Kidney (tissue), 14 donors: ENCODE data around the gene CADPS2. TPM values are rescaled to one million over a fixed set of nuclear protein-coding genes. Genes with fewer than 3 reads are reported as not detected.

Experiments
- DNase-seq, 5 donors: peaks; one replicate each; pipeline ENCODE4 v3.0.0-alpha.2; 2013 to 2020
- FAIRE-seq: peaks from 2 replicates; lab custom pipeline; 2012; peaks lifted over from hg19 to GRCh38; lab: Jason Lieb, UNC
- H3K27ac ChIP-seq, 2 donors: one replicate each; pipeline ENCODE4 v1.7.0; 2013; ENCODE audit warnings: low read depth in 2 of 2, low read length in 2 of 2, inconsistent platforms in 1 of 2
- H3K27me3 ChIP-seq: one replicate; pipeline ENCODE4 v1.7.1; 2013; ENCODE audit warnings: low read length, inconsistent platforms; ENCODE audit not compliant: control insufficient read depth, insufficient read depth
- H3K36me3 ChIP-seq, 3 donors: one replicate each; pipeline versions ENCODE4 v1.7.0 to v1.7.1; 2013; ENCODE audit warnings: low read length in 3 of 3, control low read depth in 1 of 3, inconsistent platforms in 1 of 3; ENCODE audit not compliant: insufficient read depth in 3 of 3, control insufficient read depth in 2 of 3
- H3K4me1 ChIP-seq, 3 donors: one replicate each; pipeline versions ENCODE4 v1.7.0 to v1.7.1; 2013; ENCODE audit warnings: low read length in 3 of 3, inconsistent platforms in 1 of 3, low read depth in 1 of 3; ENCODE audit not compliant: control insufficient read depth in 2 of 3, insufficient read depth in 2 of 3
- H3K4me3 ChIP-seq, 3 donors: one replicate each; pipeline versions ENCODE4 v1.7.0 to v1.8.1; 2013; ENCODE audit warnings: low read length in 3 of 3, control low read depth in 1 of 3, inconsistent platforms in 1 of 3
- H3K9ac ChIP-seq, 3 donors: one replicate each; pipeline versions ENCODE4 v1.7.0 to v1.7.1; 2013; ENCODE audit warnings: low read length in 3 of 3, control low read depth in 1 of 3, inconsistent platforms in 1 of 3
- H3K9me3 ChIP-seq, 3 donors: one replicate each; pipeline versions ENCODE4 v1.7.0 to v1.7.1; 2013; ENCODE audit warnings: low read length in 3 of 3, control low read depth in 1 of 3, inconsistent platforms in 1 of 3; ENCODE audit not compliant: control insufficient read depth in 2 of 3, insufficient read depth in 1 of 3
- CTCF ChIP-seq: IDR thresholded peaks from 3 replicates; pipeline ENCODE4 v1.5.1; 2012; ENCODE audit warnings: mild to moderate bottlenecking, moderate library complexity, borderline replicate concordance; ENCODE audit not compliant: insufficient read depth; ENCODE audit errors: extremely low read depth
- intact Hi-C: fragments of 100-400 bp; cut with DNase I; formaldehyde crosslinking; loops from one replicate; pipeline ENCODE4 v1.11.1; 2022
- polyA plus RNA-seq: library from polyadenylated mRNA; stranded (reverse); fragments of 350-450 nt; fragmentation: Illumina TruSeq; extraction: RNeasy Lipid Tissue Mini Kit (QIAGEN cat#74804); gene quantifications from one replicate; pipeline ENCODE4 v1.2.3, GENCODE V29; 2014; ENCODE audit warnings: low read depth, low replicate concordance; ENCODE audit not compliant: insufficient read depth
- total RNA-seq: library from RNA; stranded (reverse); fragmentation: NEBNext Ultra II Directional; extraction: Animal tissue kit (Norgen Biotek cat#: 25700); gene quantifications from one replicate; pipeline ENCODE4 v1.2.1, GENCODE V29; 2021
- donor health status: control.
- donor health status: control.
- donor health status: control.
- donor health status: control.
- donor health status: control.
- donor health status: DM: yes; HTN: yes; CAD: no.
- donor health status: Normal renal cell carcinoma (clear cell type).

CADPS2 gene
- total and polyA plus RNA-seq, 2 donors from 2014 or later, result 33.0 to 39.9 TPM

GRCh38 chr7:122304996-122305421 lies 581.3 kb downstream of the CADPS2 start:
- DNase-seq (peak in 2 of 5 donors; percentile 20 to 38), FAIRE-seq (no peak)
- Histone ChIP-seq H3K9ac (no peak overlapping the region), H3K4me3 (no peak overlapping the region), H3K27me3 (peaks cover 78% of the 10 kb centered on the region), H3K27ac (no peak overlapping the region), H3K4me1 (peaks cover 0 to 7% (median 0%) of the 10 kb centered on the region in 3 donors), H3K9me3 (no peaks in the 10 kb centered on the region), H3K36me3 (no peaks in the 10 kb centered on the region)
- intact Hi-C loops, result no loop called here
- TF ChIP-seq CTCF, result no peak

- peak in 4 of 5 donors; percentile 28 to 62 (median 47) for DNase-seq
- peaks cover 0 to 7% (median 0%) of the 10 kb centered on the region in 3 donors for H3K4me1 ChIP-seq
- intact Hi-C loops, result no loop called here
These were observed 581.8 kb downstream of the CADPS2 start, which contains the start of gene FEZF1 for GRCh38 chr7:122304319-122304975. FEZF1 (minus strand) TSS chr7:122304750; CDS start chr7:122304437, 313 bp downstream.

GRCh38 chr7:122303531-122304318 lies 582.5 kb downstream of the CADPS2 start:
- DNase-seq, result peak in 4 of 5 donors; percentile 48 to 55 (median 49)
- Histone ChIP-seq H3K9ac (no peak overlapping the region), H3K9me3 (no peaks in the 10 kb centered on the region), H3K36me3 (no peaks in the 10 kb centered on the region), H3K4me1 (peaks cover 0 to 7% (median 0%) of the 10 kb centered on the region in 3 donors), H3K27me3 (peaks cover 76% of the 10 kb centered on the region), H3K4me3 (no peak overlapping the region), H3K27ac (no peak overlapping the region)
- intact Hi-C loops, result no loop called here
- FAIRE-seq, result no peak
- TF ChIP-seq CTCF, result no peak

More at GRCh38 chr7:122304319-122304975, 581.8 kb downstream of the CADPS2 start, which contains the start of gene FEZF1:
- H3K27me3 ChIP-seq, result peaks cover 78% of the 10 kb centered on the region
- no peak for FAIRE-seq
- H3K27ac ChIP-seq, result no peak within 1 kb of the TSS
- H3K4me3 ChIP-seq, result no peak within 1 kb of the TSS
- no peak for TF ChIP-seq CTCF
- no peaks in the 10 kb centered on the region for H3K9me3 ChIP-seq
- H3K36me3 ChIP-seq, result no peaks in the 10 kb centered on the region
- no peak within 1 kb of the TSS for H3K9ac ChIP-seq
